GM13976 (cell line): Measurements from ENCODE around the gene CA6.

ENCODE experiments used
- DNase-seq: peaks from one replicate; pipeline ENCODE4 v3.0.0; 2012; ENCODE audit warnings: low spot score
- CTCF ChIP-seq: IDR thresholded peaks from 2 replicates; pipeline ENCODE4 v1.5.1; 2012; ENCODE audit warnings: borderline replicate concordance, mild to moderate bottlenecking; ENCODE audit not compliant: insufficient read depth; ENCODE audit errors: extremely low read depth, missing control alignments, control extremely low read depth
- in situ Hi-C: fragments of 300-500 bp; cut with MboI; formaldehyde crosslinking; loops from one replicate; pipeline ENCODE4 v1.12.0; 2022; ENCODE audit warnings: low sequenced_read_pairs, mixed read lengths, inconsistent platforms; ENCODE audit not compliant: unreplicated experiment

CA6 gene

GRCh38 chr1:9022773-9023172 is 77.1 kb downstream of the CA6 start:
- in situ Hi-C loops = no loop called here
- no peak for DNase-seq
- TF ChIP-seq CTCF = no peak
